Measurements from ENCODE around the gene PARS2. TPM values are rescaled to one million over a fixed set of nuclear protein-coding genes. Genes with fewer than 3 reads are reported as not detected.

The PARS2 gene
- total and polyA plus RNA-seq, 12 donors, result 0.80 to 5.6 (median 4.1) TPM

DNA sequence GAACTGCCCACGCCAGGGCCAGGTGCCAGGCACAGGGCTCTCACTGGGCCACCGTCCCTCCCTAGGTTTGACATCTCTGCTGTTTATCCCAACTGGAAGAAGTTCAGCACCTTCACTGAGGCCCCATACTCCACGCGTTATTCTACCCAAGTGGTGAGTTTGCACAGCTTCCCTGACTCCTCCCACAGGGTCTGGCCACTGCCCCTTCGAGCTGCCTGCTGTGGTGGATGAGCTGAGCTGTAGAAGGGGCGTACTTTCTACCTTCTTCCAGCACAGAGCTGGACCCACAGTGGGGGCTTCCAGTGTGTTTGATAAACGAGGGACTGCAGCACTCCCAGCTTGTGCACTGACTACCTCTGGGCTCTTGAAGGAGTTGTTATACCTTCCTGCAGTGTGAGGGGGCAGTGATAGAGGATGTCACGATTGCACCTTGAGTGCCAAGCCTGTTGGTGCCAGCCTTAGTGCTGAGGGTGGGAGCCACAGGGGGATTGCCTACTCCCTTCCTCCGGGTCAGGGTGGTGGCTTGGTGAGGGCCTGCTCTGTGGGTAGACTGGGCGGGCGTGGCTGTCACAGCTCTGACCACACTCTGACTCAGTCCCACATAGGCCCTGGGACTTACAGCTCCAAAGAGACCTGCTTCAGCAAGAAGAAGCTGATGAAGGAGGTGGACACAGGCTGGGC is 42.7 kb upstream of the PARS2 start:
- no peaks in the 10 kb centered on the region for H3K36me3 ChIP-seq
- no peaks in the 10 kb centered on the region for H3K9me3 ChIP-seq
- H3K27me3 ChIP-seq, result peaks cover 0 to 27% (median 6%) of the 10 kb centered on the region in 7 donors
- 74 to 79% methylated on average over 11 of the region's 11 CpGs for WGBS, 2 donors
- TF ChIP-seq, protein P1, sequence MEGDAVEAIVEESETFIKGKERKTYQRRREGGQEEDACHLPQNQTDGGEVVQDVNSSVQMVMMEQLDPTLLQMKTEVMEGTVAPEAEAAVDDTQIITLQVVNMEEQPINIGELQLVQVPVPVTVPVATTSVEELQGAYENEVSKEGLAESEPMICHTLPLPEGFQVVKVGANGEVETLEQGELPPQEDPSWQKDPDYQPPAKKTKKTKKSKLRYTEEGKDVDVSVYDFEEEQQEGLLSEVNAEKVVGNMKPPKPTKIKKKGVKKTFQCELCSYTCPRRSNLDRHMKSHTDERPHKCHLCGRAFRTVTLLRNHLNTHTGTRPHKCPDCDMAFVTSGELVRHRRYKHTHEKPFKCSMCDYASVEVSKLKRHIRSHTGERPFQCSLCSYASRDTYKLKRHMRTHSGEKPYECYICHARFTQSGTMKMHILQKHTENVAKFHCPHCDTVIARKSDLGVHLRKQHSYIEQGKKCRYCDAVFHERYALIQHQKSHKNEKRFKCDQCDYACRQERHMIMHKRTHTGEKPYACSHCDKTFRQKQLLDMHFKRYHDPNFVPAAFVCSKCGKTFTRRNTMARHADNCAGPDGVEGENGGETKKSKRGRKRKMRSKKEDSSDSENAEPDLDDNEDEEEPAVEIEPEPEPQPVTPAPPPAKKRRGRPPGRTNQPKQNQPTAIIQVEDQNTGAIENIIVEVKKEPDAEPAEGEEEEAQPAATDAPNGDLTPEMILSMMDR (IDR thresholded peaks at IDR 0.05), result no peak
- H3K4me3 ChIP-seq, result no peak overlapping the region
- DNase-seq (no peak), ATAC-seq (peak in 1 of 8 donors; percentile 28)
- H3K27ac ChIP-seq, result no peak overlapping the region
- intact Hi-C loops (cut with DNase I), result loop anchor here in 7 of 10 donors (10.0 kb wide), 5 partner anchors 132 to 942 kb away; no protein-coding TSS in a partner anchor
- H3K4me1 ChIP-seq, result peaks cover 0 to 14% (median 0%) of the 10 kb centered on the region in 9 donors

DNA sequence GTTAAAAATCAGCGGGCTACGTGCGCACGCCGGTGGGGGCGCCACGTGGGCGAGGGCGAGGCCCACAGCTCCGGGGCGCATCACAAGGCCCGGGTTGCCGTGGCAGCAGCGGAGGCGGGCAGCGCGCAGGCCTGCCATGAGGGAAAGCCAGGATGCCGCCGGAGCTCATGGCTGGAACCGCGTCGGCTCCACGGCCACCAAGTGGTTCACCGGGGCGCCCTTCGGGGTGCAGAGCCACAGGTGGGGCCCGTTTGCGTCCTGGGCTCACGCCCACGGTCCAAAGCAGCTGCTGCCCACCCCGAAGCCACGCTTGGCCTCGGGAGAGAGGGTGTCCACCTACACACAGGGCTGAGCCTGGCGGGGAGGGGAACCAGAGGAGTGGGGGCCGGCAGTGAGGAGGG is 41.7 kb upstream of the PARS2 start:
- no peak overlapping the region for H3K27ac ChIP-seq
- H3K4me3 ChIP-seq, result no peak overlapping the region
- H3K4me1 ChIP-seq, result peaks cover 0 to 25% (median 5%) of the 10 kb centered on the region in 9 donors
- TF ChIP-seq, protein P1 (IDR thresholded peaks at IDR 0.05), result no peak
- ATAC-seq (no peak), DNase-seq (no peak)
- no peaks in the 10 kb centered on the region for H3K9me3 ChIP-seq
- 73 to 75% methylated on average over 35 of the region's 35 CpGs for WGBS, 2 donors
- intact Hi-C loops (cut with DNase I), result loop anchor here in 7 of 10 donors (10.0 kb wide), 5 partner anchors 131 to 941 kb away; no protein-coding TSS in a partner anchor
- peaks cover 0 to 38% (median 17%) of the 10 kb centered on the region in 7 donors for H3K27me3 ChIP-seq
- H3K36me3 ChIP-seq, result no peaks in the 10 kb centered on the region

DNA sequence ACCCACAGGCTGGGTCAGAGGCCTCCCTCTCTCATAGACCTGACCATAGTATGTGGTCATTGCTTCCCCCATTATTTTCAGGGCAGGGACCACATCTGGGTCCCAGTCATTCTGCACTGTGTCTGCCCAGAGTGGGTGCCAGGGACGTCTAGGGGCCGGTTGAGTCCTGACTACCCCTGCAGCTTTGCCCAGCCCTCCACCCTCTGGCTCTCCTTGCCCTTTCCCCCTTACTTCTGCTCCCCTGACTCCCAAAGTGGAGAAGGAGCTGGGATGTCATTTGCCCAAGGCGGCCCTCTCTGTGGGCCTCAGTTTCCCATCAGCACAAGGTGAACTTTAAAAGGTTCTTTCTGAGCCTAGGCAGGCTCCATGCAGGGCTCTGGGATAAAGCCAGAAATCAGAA is 41.1 kb upstream of the PARS2 start:
- no peak for ATAC-seq
- intact Hi-C loops (cut with DNase I), result loop anchor here in 7 of 10 donors (10.0 kb wide), 5 partner anchors 131 to 941 kb away; no protein-coding TSS in a partner anchor
- no peaks in the 10 kb centered on the region for H3K36me3 ChIP-seq
- no peak overlapping the region for H3K27ac ChIP-seq
- 93 to 95% methylated on average over 3 of the region's 3 CpGs for WGBS, 2 donors
- H3K4me1 ChIP-seq, result peaks cover 0 to 28% (median 9%) of the 10 kb centered on the region in 9 donors
- H3K4me3 ChIP-seq, result no peak overlapping the region
- peaks cover 0 to 43% (median 22%) of the 10 kb centered on the region in 7 donors for H3K27me3 ChIP-seq
- TF ChIP-seq, protein P1 (IDR thresholded peaks at IDR 0.05), result no peak
- DNase-seq, result no peak
- no peaks in the 10 kb centered on the region for H3K9me3 ChIP-seq

DNA sequence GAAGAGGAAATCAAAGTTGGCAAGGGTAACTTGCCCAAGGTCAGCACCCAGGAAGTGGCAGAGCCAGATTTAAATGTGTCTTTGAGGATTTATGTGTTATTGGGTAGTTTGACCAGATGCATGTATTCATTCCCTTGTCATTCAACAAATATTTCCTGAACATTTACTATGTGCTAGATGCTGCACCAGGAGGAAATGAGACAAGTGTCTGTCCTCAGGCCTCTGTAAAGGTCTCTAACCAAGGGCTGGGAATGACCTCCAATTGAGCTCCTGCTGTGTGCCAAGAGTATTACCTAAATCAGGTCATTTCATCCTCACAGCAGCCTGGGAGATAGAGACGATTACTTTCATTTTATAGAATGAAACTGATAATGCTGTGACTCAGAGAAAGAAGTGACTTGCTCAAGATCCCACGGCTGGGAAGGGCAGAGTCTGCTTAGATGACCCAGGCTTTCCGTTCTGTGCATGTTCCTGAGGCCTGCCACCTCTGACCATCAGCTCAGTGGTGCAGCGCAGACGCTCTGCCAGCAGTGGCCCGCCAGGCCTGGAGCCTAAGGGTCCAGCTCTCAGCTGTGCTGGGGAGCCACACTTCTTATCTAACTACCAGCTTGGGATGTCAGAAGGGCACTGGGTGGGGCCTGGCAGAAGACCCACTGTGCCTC is 40.3 kb upstream of the PARS2 start:
- 83 to 88% methylated on average over 6 of the region's 6 CpGs for WGBS, 2 donors
- H3K27me3 ChIP-seq, result peaks cover 0 to 52% (median 30%) of the 10 kb centered on the region in 7 donors
- H3K4me3 ChIP-seq, result no peak overlapping the region
- TF ChIP-seq, protein P1 (IDR thresholded peaks at IDR 0.05), result no peak
- H3K4me1 ChIP-seq, result peaks cover 0 to 35% (median 9%) of the 10 kb centered on the region in 9 donors
- DNase-seq (no peak), ATAC-seq (no peak)
- no peak overlapping the region for H3K27ac ChIP-seq
- no peaks in the 10 kb centered on the region for H3K36me3 ChIP-seq
- intact Hi-C loops (cut with DNase I), result loop anchor here in 7 of 10 donors (10.0 kb wide), 5 partner anchors 130 to 940 kb away; no protein-coding TSS in a partner anchor
- H3K9me3 ChIP-seq, result no peaks in the 10 kb centered on the region

All from heart right ventricle (tissue), 16 donors.